GM03348 (cell line): Measurements from ENCODE around the gene CCDC174.
A peak's percentile ranks its signal among the peaks of the same experiment; 100 is the strongest.

Source experiments
- DNase-seq: peaks from one replicate; pipeline ENCODE4 v3.0.0; 2012; ENCODE audit warnings: low spot score

The CCDC174 gene

DNA sequence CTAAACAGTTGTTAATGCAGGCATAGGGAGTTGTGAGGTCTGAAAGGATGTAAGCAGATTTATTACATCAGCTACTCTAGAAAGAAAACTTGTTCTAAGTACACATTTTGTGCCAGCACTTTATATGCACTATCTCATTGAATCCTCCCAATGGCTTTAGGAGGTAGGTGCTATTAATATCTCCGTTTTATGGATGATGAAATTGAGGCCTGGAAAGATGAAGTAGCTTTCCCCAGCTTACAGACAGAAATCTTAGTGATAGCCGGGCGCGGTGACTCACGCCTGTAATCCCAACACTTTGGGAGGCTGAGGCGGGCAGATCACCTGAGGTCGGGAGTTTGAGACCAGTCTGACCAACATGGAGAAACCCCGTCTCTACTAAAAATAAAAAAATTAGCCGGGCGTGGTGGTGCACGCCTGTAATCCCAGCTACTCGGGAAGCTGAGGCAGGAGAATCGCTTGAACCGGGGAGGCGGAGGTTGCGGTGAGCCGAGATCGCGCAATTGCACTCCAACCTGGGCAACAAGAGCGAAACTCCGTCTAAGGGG is 872 bp downstream of the CCDC174 start:
- peak; percentile 12 for DNase-seq

DNA sequence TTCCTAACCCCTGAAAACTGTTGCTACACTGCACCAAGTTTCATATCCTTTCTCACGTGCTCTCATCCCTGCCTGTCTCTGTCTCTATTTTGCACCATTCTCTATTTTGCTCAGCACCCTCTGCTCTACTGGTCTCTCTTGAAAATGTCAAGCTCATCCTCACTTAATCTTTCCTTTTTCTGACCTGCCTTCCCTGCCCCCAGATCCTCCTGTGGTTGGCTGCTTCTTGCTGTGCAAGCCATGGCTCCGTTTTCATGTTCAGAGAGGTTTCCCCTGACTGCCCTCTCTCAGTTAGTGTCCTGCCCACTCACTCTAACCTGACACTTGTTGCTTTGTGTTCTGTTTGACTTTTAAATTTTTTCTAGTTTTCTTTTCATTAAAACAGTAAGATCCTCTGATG is 6.0 kb downstream of the CCDC174 start:
- no peak for DNase-seq

DNA sequence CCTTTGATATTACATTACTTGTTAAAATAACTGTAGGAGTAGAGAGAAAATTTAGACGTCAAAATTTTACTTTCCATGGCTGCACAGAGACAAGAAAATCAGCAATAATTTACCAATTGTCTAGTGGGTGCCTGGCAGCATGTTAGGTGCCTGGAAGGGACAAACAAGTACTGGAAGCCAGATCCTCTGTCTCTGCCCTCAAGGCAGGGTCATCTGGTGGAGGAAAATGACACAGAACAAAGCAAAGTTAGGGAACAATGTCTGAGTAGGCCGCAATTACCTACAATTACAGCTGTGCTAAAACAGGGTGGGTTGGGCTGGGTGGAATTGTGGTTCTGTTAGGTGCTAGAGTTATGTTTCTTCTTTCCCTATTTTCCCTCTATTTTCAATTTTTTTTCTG is 7.4 kb downstream of the CCDC174 start:
- no peak for DNase-seq

DNA sequence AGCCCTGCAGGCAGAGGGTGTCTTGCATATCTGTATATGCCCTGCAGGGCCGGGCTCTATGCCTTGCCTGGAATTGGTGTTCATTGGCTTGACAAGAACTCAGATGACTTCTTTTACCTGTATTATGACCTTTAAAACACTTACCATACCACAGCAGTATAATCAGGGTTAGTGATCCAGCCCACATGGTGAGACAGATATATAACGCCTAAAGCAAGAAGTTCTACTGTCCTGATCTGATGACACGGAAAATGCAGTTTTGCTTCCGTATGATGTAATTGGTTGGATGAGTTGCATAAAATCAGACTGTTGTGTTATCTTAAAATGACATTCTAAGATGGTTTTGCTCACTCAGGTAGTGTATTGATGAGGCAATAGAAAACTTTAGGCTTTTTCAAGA is 9.4 kb downstream of the CCDC174 start:
- DNase-seq, result no peak

DNA sequence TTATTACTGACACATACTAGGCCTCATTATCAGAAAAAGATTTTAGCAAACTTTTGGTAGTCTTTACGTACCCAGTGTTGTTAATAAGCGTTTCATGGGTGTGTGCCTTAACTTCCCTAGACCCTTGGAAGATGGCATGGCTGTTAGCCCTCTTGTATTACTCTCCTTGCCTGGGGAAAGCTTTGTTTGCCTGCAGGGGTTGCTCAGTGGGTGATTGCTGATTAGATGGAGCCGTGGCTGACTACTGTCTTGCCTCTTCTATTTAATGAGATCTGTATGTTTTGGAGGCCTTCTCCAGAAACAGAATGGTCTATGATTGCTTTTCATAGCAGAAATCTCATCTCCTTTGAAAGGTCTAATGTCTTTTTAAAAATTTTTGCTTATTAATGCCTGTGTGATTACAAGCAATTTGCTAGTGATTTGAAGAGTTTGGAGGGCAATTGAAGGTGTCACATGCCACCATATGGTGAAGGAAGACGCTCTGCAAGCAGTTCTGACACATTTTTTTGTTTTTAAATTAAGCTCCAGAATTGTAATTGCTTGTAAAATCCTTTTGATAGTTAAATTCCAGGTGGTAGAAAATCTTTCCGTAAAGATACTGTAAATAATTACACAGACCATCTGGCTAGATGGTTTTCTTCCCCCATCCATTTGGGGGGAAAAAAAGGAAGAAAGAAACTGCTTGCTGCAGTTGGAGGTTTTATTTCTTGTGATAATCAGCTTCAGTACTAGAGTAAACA is 12.0 kb downstream of the CCDC174 start:
- DNase-seq, result no peak

DNA sequence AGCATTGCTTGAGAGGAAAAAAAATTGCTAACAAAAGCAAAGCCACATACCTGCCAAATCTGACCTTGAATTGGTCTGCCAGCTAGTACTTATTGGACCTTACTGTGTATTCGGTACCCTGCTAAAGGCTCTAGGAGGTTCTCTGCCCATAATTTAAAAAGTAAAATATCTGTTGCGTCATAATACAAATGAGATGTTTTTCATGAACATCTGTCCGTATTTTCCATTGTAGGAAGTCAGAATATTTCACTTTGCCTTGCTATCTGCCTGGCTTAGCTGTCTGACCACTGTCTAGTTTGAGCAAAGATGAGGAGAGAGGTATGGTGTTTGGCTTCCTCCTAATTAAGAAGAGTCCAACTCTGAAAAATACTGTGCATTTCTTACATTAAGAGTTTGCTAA is 12.6 kb downstream of the CCDC174 start:
- no peak for DNase-seq

DNA sequence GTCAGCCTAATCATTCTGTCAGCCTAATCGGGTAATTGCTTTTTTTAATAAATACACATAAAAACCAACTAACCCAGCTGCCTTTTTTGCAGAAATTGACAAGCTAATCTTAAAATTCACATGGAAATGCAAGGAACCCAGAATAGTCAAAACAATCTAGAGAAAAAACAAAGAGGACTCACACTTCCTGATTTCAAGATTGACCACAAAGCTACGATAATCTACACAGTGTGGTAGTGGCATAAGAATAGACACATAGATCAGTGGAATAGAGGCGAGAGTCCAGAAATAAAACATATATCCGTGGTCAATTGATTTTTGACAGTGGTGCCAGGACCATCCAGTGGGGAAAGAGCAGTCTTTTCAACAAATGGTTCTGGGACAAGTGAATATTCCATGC is 21.0 kb downstream of the CCDC174 start:
- no peak for DNase-seq

DNA sequence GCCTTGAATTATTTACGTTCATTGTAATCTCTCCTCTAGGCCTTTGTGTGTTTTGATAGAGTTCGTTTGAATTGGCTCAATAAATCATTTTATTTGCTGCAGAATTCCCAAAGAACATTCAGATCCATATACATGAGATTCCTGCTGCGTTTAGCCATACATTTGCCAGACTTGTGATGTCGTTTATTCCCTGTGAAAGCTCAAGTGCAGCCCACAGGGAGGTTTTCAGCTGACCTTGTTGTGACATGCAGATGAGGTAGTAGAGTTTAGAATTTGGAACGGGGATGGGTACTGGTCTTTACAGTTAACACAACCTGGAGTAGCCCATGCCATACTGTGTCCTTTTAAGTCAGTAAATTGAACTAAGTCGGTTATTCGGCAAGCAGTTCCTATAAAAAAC is 23.3 kb downstream of the CCDC174 start, which contains the start of gene C3orf20:
Gene C3orf20 (plus strand): TSS at position 301 of the 400 bp plus-strand sequence. CDS start 7,573 bp downstream, outside the sequence.
- DNase-seq, result no peak

DNA sequence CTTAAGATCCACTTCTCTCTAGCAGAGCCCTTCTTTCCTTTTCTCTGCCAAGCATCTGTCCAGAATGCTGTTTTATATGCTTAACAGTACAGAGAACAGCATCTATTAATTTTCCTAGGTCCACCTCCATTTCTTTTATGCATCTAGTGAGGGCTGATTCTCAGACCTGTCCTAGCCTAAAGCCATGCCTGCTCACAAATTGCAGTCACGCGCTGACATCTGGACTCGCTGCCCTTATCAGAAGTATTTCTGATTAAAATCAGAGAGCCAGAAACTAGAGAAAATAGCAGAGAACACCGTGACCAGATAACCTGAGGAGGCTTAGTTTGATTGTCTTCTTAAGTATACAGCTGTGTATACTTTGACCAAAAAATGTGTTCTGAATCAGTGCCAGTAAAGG is 25.3 kb downstream of the CCDC174 start:
- no peak for DNase-seq

DNA sequence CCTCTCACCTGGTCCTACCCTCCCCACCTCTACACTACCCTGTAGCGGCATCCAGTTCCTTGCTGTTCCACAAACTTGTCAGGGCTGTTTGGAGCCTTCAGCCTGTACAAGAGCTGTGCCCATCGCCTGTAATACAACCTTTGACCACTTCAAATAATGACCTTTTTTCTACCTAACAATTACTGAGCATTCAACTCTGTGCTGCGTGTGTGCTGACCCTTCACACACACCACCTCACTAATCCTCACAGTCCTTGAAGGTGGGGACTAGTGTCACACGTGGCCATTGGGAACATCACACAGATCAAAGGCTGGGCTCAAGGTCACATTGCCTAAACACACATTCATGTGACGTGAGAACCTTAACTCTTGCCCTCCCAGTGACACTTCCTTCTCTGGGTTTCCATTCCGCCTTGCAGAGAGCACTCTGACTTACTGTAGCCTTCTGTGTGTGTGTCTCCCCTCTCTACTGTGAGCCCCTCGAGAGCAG is 26.5 kb downstream of the CCDC174 start:
- DNase-seq, result no peak

DNA sequence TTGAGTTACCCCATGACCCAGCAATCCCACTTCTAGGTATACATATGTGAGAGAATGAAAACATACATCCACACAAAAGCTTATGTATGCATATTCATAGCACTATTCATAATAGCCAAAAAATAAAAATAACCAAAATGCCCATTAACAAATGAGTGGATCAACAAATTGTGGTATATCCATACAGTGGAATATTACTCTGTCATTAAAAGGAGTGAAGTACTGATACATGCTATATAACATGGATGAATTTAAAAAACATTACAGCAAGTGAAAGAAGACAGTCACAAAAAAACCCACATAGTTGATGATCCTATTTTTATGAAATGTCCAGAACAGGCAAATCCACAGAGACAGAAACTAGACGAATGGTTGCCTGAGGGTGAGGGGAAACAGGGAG is 28.6 kb downstream of the CCDC174 start:
- no peak for DNase-seq

DNA sequence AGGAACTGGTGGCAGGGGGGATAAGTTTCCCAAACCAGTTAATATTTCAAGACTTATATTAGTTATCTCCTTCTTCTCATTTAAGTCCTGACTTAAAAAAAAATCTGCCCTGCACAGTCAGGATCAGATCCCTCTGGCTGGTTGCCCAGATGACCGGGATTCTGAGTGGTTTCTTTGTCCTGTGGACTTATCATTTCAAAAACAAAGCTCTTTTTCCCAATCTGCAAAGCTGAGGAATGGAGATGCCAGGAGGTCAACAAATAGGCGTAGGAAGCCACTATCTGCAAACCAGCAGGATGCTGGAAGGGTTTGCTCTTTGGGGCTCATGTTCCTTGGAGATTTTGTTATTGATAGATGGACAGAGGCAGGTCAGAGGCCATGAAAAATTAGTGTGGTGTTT is 29.2 kb downstream of the CCDC174 start:
- DNase-seq, result no peak

DNA sequence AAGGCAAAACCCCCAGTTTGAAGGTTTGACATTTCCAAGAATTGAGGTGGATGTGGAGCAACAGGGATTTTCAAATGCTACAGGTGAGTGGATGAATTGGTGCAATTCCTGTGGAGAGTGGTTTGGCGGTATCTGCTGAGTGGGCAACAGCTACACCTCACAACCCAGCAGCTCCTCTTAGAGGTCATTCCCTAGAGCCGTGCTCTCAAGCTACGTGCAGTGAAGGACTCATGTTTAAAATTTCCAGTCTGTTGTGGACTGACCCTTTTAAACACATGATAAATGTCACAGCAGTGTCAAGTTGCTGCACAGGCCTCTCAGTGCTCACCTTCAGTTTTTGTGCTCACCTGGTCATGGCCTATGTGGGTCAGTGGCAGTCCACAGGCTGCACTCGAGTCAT is 32.9 kb downstream of the CCDC174 start:
- no peak for DNase-seq

DNA sequence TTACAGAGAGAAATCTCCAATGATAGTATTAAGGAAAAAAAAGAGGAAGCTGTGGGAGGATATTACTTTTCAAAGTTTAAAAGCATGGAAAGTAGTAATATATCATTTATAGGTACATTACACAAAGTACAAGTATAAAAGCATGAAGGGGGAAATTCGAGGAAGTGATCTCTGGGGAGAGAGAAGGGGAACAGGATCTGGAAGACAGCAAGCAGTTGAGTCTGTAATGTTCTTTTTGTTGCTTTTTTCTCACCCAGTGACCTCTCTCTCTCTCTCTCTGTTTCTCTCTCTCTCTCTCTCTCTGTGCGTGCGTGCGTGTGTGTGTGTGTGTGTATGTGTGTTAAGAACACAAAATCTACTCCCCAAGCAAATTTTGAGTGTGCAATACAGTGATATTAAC is 33.6 kb downstream of the CCDC174 start:
- no peak for DNase-seq

DNA sequence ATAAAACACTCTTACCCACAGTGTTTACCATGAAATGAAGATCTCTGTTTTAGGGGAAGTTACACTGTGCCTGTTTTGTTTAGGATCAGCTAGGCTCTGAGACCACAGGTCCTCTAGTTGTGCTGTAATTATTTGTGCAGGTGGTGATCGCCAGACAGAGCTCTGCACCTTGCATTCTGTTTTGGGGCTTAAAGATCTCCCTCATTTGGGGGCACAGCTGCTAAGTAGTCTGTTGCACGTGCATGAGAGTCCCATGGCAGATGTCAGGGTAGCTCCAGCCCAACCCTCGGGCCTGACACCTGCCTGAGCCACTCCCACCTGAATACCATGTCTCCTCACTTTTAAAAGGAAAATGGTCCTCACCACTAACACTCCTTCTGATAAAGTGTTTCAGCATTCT is 35.8 kb downstream of the CCDC174 start:
- no peak for DNase-seq

DNA sequence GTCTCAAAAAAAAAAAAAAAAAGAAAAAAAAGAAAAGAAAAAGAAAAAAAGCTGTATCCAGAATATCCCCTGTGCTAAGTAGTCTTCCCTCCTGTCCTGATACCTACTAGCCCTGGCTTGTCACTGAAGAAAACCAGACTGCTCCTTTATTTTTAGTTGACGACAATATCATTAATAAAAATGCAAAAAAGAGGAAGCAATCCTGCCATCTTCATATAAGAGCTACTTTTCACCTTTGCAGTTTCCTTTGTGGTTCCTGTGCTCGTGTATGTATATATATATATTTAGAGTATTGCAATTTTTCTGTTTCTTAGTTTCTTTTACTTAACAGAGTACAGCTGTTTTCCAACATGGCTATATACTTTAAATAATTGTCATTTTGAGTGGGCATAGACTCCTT is 37.0 kb downstream of the CCDC174 start:
- no peak for DNase-seq

DNA sequence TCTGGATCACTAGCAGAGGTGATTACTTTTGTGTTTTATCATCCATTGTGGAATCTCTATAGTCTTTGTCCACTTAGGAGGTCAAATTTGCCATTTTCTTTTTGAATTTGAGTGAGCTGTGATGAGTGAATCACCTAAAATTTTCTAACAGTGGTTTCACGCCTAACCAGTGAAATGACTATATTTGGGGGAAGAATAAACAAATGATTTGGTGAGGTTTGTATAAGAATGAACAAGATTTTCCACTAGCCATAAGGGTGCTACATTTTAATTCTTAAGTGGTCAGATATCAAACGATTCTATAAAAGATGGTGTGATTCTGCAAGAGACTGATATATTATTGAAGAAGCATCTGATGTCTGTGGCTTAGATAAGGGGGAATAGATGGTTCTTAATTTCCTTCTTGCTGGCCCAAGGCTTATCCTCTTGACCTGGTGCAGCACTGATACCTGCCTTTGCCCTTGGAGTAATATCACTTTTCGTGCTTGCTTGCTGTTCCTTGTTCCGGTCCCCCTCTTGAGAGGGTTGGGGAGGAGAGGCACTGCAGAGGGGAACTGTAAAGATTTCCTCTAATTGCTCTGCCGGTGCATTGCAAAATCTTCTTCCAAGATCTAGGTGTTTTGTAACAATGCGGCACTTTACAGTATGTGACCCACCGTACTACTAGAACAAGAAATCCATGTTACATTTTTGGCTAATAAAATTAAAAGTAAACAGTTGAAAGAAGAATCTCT is 37.9 kb downstream of the CCDC174 start:
- DNase-seq, result no peak

DNA sequence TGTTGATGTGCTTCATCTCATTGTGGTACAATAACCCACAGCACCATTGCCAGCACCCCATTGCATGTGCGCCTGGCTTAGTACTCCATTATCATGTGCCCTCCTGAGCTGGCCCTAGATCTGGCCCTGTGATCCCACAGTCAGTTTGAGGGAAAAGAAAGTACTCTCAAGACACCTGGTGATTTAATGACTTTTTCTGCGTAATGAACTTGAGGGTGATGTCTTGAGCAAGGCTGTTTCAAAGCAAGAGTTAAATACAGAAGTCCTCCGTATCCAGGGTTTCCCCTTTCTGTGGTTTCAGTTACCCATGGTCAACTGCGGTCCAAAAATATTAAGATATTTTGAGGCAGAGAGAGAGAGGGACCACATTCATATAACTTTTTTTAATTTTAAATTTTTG is 39.7 kb downstream of the CCDC174 start:
- DNase-seq, result no peak

DNA sequence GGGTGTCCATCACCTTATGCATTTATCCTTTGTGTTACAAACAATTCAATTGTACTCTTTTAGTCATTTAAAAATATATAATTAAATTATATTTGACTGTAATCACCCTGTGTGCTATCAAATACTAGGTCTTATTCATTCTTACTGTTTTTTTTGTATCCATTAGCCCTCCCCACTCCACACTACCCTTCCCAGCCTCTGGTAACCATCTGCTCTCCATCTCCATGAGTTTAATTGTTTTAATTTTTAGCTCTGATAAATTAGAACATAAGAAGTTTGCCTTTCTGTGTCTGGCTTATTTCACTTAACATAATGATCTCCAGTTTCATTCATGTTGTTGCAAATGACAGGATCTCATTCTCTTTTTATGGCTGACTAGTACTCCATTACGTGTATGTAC is 40.2 kb downstream of the CCDC174 start:
- no peak for DNase-seq

DNA sequence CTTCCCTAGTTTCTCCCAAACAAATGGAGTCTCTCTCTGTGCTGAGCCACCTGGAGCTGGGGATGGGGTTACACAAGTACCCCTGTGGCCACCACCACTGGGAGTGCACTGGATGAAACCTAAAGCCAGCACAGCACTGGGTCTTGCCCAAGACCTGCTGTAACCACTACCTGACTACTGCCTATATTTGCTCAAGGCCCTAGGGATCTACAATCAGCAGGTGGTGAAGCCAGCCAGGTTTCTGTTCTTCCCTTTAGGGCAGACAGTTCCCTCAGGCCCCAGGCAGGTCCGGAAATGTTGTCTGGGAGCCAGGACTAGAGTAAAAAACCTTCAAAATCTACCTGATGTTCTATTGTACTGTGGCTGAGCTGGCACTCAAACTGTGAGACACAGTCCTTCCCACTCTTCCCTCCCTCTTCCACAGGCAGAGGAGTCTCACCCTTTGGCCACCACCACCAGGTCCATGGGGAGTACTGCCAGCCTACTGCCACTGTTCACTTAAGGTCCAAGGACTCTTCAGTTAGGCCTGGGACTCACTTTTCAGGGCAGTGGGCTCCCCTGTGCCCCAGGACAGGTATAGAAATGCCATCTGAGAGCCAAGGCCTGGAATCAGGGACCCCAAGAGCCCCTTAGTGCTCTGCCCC is 47.2 kb downstream of the CCDC174 start:
- no peak for DNase-seq

DNA sequence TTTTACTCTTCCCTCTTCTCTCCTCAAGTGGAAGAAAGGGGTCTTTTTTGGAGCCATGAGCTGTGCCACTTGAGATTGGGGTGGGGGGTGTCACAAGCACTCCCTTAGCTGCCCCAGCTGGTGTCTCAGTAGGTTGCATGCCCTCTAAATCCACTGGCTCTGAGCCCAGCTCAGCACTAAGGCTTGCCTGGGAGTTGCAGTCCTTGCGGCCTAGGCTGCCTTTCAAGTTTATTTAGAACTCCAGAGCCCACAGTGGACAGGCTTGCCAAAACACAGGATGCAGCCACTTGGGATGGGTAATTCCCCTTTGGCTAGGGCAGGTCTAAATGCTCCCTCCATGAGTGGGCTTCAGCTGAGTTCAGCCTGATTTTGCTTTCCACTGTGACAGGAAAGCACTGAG is 48.1 kb downstream of the CCDC174 start:
- DNase-seq, result no peak

DNA sequence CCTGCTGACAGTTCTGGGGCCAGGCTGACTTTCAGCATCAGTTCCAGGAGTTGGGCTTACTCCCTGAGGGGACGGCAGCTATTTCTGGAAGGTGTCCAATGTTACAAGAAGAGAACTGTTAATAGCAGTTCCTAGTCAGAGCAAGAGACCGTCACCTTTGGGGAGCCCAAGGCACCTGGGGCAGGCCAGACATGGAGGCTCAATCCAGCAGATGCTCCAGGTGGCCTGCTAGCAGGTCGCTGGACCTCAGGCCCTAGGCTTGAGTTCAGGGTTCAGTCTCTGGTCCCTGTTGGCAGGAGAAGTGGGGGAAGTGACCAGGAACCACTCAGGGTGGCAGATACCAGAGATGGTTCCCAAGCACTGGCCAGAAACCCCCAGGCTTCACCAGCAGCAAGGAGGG is 49.3 kb downstream of the CCDC174 start:
- DNase-seq, result no peak

DNA sequence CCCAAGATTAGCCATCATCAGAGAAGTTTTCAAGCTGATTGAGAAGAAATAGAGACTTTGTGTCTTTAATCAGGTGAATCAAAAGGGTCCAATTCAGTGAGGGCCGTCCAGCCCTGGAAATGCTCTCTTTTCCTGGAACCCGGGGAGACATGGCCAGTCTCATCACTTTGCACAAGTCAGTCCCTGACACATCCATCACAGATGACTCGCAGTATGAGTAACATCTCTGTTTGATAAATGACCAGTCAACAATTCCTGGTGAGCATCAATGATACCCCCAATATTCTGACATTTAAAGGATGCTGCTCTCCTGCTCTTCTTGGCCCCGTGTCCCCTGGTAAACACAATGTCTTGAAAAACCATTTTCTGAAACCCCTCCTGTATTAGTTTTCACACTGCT is 50.1 kb downstream of the CCDC174 start:
- DNase-seq, result no peak
